Esophagus squamous epithelium (tissue), 5 donors: Measurements from ENCODE around the gene CRADD. TPM values are rescaled to one million over a fixed set of nuclear protein-coding genes. Genes with fewer than 3 reads are reported as not detected.

Experiments used
- DNase-seq: peaks from one replicate; lab custom pipeline; 2025; lab: John Stamatoyannopoulos, UW
- H3K27ac ChIP-seq, 4 donors: fragments of 200-600 bp; sonication (generic); one replicate each; pipeline ENCODE4 v1.5.1; 2016 to 2019; ENCODE audit warnings: mild to moderate bottlenecking in 1 of 4
- H3K27me3 ChIP-seq, 4 donors: fragments of 200-600 bp; sonication (generic); 1 replicate in 3 of 4; 2 replicates in 1 of 4; pipeline versions ENCODE4 v1.5.1 to v1.6.0; 2017 to 2021; ENCODE audit warnings: antibody characterized with exemption in 1 of 4
- H3K36me3 ChIP-seq, 3 donors: fragments of 200-600 bp; sonication (generic); one replicate each; pipeline ENCODE4 v1.5.1; 2016 to 2019
- H3K4me1 ChIP-seq, 3 donors: fragments of 200-600 bp; sonication (generic); one replicate each; pipeline ENCODE4 v1.5.1; 2017 to 2019
- H3K4me3 ChIP-seq, 4 donors: fragments of 200-600 bp; sonication (generic); 1 replicate in 3 of 4; 2 replicates in 1 of 4; pipeline ENCODE4 v1.5.1; 2016 to 2019; ENCODE audit warnings: mild to moderate bottlenecking in 2 of 4, moderate library complexity in 1 of 4
- H3K9me3 ChIP-seq, 3 donors: fragments of 200-600 bp; sonication (generic); one replicate each; pipeline ENCODE4 v1.5.1; 2016 to 2019
- POLR2A ChIP-seq, 4 donors: fragments of 450-650 bp; IDR thresholded peaks; one replicate each; pipeline ENCODE4 v1.6.1; 2017; ENCODE audit warnings: antibody characterized with exemption in 4 of 4, mild to moderate bottlenecking in 4 of 4, moderate library complexity in 3 of 4
- WGBS, 2 donors: methylation state at CpG; one replicate each; pipeline ENCODE4 v1.1.5; 2018; 5-methylcytosine and 5-hydroxymethylcytosine counted together
- intact Hi-C: fragments of 100-400 bp; cut with DNase I; formaldehyde crosslinking; loops from one replicate; pipeline ENCODE4 v1.15.0; 2022
- total RNA-seq, 4 donors: library from RNA; depleted of rRNA; stranded (reverse); fragments of >200 nt; gene quantifications; one replicate each; pipeline ENCODE4 v1.1.0, GENCODE V29; 2016
- TF ChIP-seq, protein P1 (sequence below), 6 experiments: fragments of 450-650 bp in 4 of 6; fragments of 200-600 bp in 2 of 6; sonication (generic) in 2 of 6; IDR thresholded peaks; one replicate each; pipeline ENCODE4 v1.5.1; 2016 to 2019; ENCODE audit warnings: antibody characterized with exemption in 6 of 6, mild to moderate bottlenecking in 4 of 6, moderate library complexity in 4 of 6
- donor health status: DM: yes; HTN: yes; CAD: no.

Gene CRADD
- total RNA-seq, 4 donors from 2014 or later, result 20.2 to 22.9 (median 21.7) TPM

DNA sequence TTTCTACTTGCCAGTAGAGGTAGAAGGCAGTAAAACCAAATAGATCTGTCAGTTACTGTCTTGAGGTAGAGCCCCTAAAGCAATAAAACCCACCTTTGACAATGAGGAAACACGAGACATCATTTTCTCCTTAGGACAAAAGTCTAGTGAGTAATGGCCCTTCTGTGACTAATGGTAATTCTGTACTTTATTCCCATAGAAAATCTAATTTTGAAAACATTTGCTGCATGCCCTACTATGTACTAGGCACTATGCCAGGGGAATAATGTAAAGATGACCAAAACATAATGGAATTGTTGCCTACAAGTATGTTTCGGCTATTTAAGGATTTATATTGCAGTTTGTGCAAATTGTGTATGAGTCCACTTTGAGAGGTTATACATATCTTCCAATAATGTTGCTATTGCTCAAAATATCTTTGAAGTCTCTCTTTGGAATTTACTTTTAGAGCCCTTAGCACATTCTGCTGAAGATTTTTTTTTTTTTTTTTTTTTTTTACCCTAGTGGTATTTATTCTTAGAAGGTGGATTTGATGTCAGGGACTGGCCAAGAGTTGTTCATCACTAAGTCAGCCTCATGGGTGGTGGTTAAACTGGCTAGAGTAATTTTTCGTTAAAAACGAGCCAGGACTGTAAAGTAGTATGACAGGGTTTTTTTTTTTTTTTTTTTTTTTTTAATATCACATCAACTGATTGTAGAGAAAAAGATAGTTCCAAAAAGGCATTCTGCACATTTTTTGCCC lies 109.7 kb downstream of the CRADD start:
- peak overlapping the region in 3 of 4 donors; percentile 21 to 74 (median 64) for H3K27ac ChIP-seq
- TF ChIP-seq, protein P1, sequence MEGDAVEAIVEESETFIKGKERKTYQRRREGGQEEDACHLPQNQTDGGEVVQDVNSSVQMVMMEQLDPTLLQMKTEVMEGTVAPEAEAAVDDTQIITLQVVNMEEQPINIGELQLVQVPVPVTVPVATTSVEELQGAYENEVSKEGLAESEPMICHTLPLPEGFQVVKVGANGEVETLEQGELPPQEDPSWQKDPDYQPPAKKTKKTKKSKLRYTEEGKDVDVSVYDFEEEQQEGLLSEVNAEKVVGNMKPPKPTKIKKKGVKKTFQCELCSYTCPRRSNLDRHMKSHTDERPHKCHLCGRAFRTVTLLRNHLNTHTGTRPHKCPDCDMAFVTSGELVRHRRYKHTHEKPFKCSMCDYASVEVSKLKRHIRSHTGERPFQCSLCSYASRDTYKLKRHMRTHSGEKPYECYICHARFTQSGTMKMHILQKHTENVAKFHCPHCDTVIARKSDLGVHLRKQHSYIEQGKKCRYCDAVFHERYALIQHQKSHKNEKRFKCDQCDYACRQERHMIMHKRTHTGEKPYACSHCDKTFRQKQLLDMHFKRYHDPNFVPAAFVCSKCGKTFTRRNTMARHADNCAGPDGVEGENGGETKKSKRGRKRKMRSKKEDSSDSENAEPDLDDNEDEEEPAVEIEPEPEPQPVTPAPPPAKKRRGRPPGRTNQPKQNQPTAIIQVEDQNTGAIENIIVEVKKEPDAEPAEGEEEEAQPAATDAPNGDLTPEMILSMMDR (IDR thresholded peaks at IDR 0.05), result no peak
- WGBS, 2 donors, result 81 to 82% methylated on average over 4 of the region's 4 CpGs
- H3K27me3 ChIP-seq, result no peaks in the 10 kb centered on the region
- no peak overlapping the region for H3K4me3 ChIP-seq
- intact Hi-C loops, result no loop called here
- peaks cover 14 to 34% (median 20%) of the 10 kb centered on the region in 3 donors for H3K4me1 ChIP-seq
- no peaks in the 10 kb centered on the region for H3K36me3 ChIP-seq
- no peaks in the 10 kb centered on the region for H3K9me3 ChIP-seq
- no peak for DNase-seq

DNA sequence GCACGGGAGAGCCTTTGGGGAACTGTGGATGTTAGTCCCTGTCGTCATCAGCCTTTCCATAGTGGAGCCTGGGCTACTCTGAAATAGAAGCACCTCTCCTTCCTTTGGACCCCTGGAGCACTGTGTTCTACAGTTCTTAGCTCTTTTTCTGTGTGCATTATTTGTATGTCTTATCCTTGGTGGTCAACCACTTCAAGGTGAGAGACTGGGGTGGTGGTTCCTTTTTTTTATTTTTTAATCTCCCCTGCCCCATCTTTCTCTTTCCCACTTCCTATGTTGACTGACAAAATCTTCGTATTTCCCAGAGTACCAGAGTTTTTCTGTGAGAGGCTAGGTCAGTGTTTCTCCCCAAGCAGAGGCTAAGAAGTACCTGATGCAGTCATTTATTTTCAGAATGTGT lies 111.7 kb downstream of the CRADD start:
- WGBS, 2 donors, result 90 to 95% methylated on average over 3 of the region's 3 CpGs
- Histone ChIP-seq H3K4me3 (no peak overlapping the region), H3K36me3 (no peaks in the 10 kb centered on the region), H3K27ac (no peak overlapping the region), H3K9me3 (no peaks in the 10 kb centered on the region), H3K27me3 (no peaks in the 10 kb centered on the region), H3K4me1 (peaks cover 14 to 30% (median 16%) of the 10 kb centered on the region in 3 donors)
- intact Hi-C loops, result no loop called here
- no peak for TF ChIP-seq POLR2A (IDR thresholded peaks at IDR 0.05)
- no peak for DNase-seq

DNA sequence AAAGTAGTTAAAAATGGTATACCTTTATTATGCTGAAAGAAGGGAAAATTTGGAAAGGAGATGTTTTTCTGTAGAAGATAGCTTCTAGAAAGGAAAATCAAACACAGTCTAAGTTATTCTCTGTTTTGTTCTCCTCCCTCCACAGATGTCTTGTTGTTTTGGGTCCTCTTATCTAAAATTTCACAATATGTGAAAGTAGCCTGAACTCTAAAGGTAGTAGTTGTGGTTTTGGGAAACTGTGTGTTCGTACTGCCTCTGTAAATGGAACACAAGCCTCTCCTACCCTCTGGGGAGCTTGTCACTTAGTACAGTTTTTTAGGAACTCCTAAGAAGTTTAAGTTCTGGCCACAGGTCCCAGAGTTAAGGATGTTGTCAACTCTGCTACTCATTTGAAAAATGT lies 112.6 kb downstream of the CRADD start:
- intact Hi-C loops, result no loop called here
- DNase-seq, result no peak
- WGBS, 2 donors, result 60 to 78% methylated on average over 1 of the region's 1 CpG
- Histone ChIP-seq H3K4me1 (peaks cover 8 to 21% (median 8%) of the 10 kb centered on the region in 3 donors), H3K36me3 (no peaks in the 10 kb centered on the region), H3K27me3 (no peaks in the 10 kb centered on the region), H3K4me3 (no peak overlapping the region), H3K27ac (no peak overlapping the region), H3K9me3 (no peaks in the 10 kb centered on the region)
- TF ChIP-seq, protein P1 (IDR thresholded peaks at IDR 0.05), result no peak
- no peak for TF ChIP-seq POLR2A (IDR thresholded peaks at IDR 0.05)

DNA sequence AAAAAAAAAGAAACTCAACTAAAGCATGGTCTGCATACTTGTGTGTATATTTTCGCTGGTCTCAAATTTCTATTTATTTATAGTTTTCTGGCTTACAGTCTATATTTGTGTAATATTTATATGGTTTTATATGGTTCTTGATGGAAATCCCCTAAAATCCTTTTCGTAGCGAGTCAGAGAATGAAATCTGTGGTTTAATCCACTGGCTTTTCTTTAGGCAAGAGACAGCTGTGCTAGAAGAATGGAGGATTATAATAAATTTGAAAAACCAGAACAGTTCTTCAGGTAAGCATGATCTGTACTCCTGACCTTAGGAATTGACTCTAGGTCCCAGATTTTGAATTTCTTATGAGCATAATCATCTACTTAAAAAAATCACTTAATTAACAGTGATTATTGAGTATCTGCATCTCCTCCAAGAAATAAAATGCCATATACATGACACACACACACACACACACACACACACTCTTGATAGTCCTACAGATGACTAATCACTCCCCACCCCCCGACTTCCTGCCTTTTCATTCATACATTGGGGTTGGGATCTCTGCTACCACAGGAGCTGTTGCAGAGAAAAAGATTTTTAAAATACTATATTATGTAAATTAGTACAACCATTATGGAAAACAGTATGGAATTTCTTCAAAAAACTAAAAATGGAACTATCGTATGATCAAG lies 113.4 kb downstream of the CRADD start:
- intact Hi-C loops, result no loop called here
- no peak for DNase-seq

DNA sequence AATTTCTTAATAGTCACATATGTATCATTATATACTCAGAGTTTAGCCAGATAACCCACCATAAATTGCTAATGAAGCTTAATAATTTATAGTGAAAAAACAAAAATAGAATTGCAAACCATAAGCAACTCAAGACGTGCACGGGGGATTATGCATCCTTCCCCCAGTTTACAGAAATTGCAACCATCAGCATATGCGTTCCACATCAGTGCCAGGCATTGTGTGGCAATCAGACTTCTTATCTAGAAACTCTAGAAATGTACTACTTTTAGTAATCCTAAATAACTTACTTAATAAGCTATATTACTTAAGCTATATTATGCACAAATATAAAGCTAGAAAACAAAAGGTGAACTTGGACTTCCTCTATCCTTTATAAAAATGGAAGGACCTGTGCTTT lies 115.8 kb downstream of the CRADD start:
- no peaks in the 10 kb centered on the region for H3K27me3 ChIP-seq
- H3K36me3 ChIP-seq, result no peaks in the 10 kb centered on the region
- H3K4me1 ChIP-seq, result peaks cover 0 to 7% (median 0%) of the 10 kb centered on the region in 3 donors
- no peaks in the 10 kb centered on the region for H3K9me3 ChIP-seq
- H3K27ac ChIP-seq, result no peak overlapping the region
- TF ChIP-seq, protein P1 (IDR thresholded peaks at IDR 0.05), result no peak
- no peak for TF ChIP-seq POLR2A (IDR thresholded peaks at IDR 0.05)
- WGBS, 2 donors, result 62 to 90% methylated on average over 3 of the region's 3 CpGs
- intact Hi-C loops, result no loop called here
- DNase-seq, result no peak
- H3K4me3 ChIP-seq, result no peak overlapping the region

More for the DNA sequence above, 113.4 kb downstream of the CRADD start:
- Histone ChIP-seq H3K36me3 (no peaks in the 10 kb centered on the region), H3K27ac (no peak overlapping the region), H3K9me3 (no peaks in the 10 kb centered on the region), H3K4me1 (peaks cover 1 to 13% (median 3%) of the 10 kb centered on the region in 3 donors), H3K27me3 (no peaks in the 10 kb centered on the region), H3K4me3 (no peak overlapping the region)
- no peak for TF ChIP-seq POLR2A (IDR thresholded peaks at IDR 0.05)
- TF ChIP-seq, protein P1 (IDR thresholded peaks at IDR 0.05), result no peak
- WGBS, 2 donors, result 48 to 50% methylated on average over 5 of the region's 5 CpGs
